HG02870 (cell line): ENCODE results near the gene TRIP13.
"Not testable (repeated sequence)": the region's sequence is repeated elsewhere in the genome, so short reads cannot be mapped to it uniquely, and the experiment has no call there.

Experiments used
- ATAC-seq: cut with Tn5 transposase; IDR thresholded peaks from one replicate; pipeline ENCODE4 v1.9.1; 2021; ENCODE audit warnings: mild to moderate bottlenecking, moderate library complexity; ENCODE audit not compliant: unreplicated experiment

The TRIP13 gene

DNA sequence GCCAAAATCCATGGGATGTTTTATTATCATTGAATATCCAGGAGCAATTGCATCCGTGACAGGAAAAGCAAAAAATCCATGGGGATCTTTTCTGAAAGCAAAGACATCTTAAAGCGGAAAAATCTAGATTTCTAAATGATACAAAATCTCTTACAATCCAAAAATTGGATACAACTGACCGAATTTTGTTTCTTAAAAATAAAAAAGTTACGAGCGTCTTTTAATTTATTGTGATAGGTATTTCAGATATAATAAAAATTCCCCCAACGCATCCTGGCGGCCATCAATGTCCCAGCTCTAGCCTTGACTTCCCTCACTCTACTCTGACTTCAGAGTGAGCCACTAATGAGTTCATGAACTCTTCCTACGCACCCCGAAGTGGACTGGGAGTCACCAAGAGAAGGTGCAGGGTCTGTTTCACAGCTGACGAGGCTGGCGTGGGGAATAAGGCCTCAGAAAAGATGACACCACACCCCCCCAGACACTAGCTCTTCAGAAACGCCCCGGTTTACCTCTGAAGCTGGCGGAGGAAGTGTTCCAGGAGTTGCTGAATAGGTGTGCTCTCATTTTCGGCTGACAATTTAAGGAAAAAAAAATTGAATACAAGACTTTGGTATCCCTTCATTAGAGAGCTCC lies 3.5 kb upstream of the TRIP13 start:
- no peak for ATAC-seq

DNA sequence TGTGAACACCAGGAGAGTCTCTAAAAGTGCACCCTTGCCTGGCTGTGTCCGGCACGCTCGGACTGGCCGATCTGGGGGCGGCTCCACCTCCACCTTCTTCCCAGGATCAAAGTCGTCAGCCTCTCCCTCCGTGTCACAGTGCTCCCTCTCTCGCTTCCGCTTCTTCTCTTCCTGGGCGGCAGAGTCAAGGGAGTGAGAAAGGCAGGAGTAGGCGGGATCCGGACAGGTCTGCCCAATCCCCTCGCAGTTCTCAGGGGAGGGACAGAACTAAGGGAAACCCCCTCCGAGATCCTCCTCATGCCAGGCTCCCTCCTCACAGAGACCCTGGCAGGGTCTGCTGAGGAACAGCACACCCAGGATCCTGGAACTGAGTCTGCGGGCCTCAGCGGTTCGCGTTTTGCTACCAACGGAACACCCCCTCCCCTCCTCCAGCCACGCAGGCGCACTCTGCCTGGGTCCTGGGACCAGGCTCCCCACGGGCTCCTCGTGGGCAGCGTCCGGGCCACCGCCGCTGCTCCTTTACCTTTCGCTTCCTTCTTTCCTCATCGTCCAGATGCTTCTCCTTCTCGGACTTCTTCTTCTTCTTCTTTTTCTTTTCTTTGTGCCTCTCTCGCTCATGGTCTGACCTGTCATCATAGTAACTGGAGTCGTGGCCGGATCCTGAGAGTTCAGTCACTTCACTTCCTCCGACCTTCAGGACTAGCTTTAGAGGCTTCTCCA lies 1.4 kb upstream of the TRIP13 start:
- no peak for ATAC-seq

DNA sequence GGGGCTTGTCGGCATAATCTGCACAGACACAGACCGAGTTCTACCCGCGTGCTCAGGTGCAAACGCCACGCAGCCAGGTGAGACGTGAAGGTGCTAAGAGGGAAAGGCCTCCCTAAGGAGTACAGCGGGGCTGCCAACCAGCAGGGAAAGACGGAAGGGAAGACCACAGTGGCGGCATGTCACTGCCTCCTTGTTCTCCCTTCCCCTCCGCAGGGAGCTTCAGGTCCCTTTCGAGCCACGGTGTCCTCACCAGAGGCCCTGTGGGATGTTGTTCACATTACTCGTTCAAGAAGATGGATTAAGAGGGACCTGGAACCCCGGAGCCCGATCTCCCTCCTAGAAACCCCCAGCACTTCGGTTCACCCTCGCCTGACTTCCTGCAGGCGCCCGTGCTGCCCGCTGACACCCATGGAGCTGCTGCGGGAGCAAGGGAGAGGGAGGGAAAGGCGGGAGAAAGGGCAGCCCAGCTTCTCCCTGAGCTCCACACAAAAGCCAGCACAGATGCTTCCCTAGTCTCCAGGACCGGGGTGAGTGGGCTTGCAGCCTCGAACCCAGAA lies 769 bp upstream of the TRIP13 start:
- ATAC-seq = no peak

DNA sequence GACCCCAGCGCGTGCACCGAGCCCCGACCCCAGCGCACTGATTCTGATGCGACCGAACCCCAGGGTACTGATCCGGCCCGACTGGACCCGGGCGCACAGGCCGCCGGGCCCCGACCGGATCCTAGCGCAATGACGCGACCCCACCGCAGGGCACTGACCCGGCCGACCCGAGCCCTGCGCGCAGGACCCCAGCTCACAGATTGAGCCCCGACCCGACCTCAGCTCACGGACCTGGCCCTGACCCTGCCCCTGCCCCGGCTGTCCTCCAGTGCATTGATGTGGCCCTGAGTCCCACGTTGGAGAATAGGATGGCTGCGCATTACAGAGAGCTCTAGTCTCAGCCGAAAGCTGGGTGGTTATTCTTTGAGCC lies 438 bp downstream of the TRIP13 start:
- peak; percentile 11 for ATAC-seq

DNA sequence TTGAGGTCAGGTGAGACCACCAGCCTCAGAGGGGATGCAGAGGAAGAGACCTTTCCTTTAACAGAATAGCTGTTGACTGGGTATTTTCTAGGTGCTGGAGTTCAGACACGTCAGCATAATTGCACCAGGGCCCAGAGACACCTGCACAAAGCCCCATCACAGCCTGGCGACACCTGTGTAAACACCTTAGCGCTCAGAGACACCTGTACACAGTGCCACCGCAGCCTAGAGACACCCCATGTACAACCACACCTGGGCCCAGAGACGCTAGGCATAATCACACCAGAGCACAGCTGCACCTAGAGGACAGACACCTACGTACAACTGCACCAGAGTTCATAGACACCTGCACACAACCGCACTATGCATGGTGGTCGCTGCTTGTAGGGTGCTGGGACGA lies 1.0 kb downstream of the TRIP13 start:
- no peak for ATAC-seq

DNA sequence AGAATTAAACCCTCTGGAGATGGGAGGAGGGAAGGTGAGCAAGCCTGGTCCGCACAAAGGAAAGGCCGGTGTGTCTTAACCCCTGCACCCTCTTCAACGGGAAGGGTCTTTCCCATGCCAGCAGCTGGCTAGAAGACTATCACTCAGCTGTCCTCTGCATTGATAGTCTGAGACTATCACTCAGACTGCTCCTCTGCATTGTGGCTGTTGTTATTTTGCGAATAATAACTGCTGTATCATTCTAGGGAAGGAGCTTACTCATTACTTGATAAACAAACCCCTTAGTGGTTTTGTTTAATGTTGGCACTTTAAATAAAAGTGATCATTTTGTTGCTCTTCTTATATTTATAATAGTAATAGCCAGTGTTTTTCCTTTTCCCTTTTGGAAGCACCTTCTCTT lies 8.1 kb downstream of the TRIP13 start:
- no peak for ATAC-seq

DNA sequence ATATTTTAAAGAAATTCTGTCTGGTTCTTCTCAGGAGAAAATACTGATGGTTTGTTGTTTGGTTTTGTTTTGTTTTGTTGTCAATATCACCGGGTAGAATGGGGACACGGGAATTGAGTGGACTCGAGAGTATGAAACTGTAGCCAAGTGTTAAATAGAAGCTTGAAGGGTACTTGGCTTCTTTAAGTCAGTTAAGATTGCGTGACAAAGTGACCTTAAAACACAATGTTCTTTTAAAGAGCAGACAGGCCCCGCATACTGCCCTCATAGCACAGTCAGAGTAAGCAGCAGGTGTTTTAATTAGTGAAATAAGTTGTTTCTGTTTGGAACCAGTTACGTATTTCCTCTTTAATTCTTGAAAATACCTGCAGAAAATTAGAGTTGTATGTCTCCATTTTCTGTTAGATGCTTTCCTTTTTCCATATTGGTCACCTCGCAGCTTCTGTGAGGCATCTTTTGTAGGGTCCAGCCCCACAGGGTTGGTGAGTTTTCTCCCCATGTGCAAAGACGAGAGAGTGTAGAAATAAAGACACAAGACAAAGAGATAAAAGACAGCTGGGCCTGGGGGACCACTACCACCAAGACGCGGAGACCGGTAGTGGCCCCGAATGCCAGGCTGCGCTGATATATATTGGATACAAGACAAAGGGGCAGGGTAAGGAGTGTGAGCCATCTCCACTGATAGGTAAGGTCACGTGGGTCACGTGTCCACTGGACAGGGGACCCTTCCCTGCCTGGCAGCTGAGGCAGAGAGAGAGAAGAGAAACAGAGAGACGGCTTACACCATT lies 9.6 kb downstream of the TRIP13 start:
- no peak for ATAC-seq

DNA sequence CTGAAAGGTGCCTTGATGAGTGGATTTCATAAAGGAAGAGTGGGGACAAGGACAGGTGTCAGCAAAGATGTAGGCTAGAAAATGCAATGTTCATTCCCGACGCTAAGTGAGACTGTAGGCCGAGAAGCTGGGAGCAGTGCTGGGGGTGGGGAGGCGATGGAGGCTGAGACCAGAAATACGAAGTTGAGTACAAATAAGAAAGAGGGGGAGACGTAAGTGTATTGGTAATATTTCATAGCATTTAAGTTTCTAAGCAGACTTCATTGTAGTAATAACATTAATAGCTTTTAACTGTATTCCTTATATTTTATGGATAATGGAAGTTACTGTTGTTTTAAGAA lies 11.0 kb downstream of the TRIP13 start:
- ATAC-seq = no peak

DNA sequence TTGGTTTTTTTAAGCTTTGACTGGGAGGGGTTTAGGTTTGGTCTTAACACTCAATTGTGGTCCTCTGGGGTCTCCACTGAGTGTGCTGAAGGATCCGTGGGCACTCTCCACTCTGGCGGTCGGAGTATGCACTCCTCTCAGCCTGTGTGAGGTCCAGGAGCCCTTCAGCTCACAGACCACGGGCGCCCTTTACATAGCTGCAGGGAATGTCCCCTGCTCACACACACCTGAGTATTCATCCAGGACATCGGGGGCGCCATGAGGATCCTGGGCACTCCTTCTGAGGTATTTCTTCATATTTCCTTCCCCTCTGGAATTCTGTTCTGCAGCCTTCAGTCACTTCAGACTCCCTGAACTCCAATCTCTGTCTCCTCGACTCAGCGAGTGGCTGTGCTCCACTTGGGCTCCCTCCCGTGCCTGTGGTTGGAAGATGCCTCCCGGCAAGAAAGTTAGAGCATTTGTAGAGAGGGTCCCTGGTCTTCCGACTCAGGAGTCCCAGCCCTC lies 12.5 kb downstream of the TRIP13 start:
- no peak for ATAC-seq

DNA sequence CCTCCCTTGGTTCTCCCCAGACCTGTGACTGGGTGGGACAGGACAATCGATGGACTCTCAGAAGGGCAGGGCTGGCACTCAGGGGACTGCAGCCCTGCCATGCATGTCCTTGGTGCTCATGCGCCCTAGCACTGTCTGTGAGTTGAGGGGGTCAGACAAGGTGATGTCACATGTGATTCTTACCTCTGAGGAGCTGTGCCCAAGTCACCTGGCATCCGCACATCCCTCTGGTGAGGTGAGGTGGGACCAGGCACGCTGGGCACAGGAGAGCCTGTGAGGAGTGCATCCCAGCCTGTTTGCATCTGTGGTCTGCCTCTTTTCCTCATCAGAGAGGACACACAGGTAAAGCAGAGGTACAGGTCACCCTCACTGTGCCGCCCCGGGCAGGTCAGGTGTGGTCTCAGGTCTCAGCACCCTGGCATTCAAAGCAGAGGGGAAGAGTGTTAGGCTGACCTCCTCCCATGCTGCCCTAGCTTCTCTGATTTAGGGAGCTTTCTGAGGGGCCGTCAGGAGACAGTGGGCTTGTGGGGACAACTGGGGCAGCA lies 14.8 kb downstream of the TRIP13 start:
- no peak for ATAC-seq

DNA sequence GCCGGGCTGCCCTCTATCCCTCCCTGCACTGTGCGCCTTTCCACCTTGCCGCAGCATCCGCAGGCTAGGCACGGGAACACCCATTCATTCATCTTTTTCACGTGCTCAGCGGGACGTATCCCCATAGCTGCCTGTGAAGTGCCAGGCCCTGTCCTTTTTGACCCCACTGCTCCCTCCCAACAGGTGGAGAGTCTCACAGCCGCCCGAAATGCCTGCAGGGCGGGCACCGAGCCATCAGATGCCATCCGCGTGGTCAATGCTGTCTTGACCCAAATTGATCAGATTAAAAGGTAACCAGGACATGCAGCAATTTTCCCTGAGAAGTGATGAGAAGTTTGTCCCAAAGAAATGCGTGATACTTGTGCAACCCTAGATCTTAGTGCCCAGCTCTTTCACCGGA lies 15.5 kb downstream of the TRIP13 start:
- ATAC-seq = no peak

DNA sequence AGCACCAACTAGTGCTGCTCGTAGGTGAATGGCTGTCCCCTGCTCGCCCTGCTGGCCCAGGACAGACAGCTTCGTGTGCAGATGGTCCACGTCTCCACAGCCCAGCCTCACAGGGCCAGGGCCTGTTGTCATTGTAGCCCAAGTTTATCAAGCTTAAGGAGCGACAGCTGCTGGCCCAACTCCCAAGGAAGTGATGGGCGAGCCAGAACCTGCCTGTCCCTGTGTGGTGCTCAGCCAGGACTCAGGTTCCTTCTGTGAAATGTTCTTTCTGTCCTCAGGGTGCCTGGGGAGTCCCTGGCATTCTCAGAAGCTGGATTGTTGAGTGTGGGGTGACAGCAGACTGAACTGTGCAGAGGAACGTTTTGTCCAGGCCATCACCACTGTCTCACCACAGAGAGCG lies 16.4 kb downstream of the TRIP13 start:
- ATAC-seq = no peak

DNA sequence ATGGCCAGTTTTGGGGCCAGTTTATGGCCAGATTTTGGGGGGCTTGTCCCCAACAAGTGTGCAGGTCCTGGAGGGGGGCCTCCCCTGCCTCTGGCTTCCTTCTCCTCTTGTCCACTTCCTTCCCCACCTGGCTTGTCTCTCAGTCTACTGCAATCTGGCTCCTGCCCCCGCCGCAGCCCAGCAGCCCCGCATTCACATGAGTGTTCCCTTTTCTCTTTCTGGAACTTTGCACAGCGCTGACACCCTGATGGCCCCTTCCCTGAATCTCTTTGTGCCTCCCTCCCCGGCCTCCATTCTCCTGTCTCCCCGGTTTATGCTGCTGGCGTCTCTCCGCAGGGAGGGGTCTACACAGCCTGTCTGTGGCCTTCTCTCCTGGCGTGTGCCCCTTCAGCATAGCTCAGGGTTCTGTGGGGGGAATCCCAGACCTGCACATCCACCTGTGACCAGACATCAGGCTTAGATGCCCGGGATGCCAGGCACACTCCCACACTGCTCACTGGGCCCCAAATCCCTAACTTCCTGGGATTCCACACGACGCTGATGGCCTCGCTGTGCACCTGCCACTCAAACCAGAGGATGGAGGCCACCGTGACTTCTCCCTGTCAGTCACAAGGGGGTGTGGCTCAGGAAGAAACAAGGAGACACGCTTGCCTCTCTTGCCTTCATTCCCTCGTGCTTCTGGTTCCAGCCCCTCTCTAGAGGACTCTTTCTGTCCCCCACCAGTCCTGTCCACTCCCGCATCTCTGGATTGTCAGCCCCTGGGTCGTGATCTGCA lies 17.5 kb downstream of the TRIP13 start:
- no peak for ATAC-seq

DNA sequence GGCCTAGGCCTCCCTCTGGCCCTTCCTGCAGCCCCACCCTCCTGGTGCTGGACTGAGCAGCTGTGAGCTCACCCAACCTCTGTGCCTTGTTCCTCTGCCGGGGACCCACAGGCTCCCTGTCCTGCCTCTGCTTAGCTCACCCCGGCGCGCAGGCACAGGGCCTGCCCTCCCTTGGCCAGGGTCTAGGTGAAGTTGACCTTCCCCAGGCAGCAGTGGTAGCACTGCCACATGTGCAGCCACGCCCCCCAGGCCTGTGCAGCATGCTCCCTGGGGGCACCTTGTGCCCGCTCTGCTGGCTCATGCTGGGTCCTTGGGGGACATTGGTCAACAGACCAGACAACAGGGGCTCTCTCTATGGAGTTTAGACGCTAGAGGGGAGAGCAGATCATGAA lies 18.1 kb downstream of the TRIP13 start:
- ATAC-seq = no peak

DNA sequence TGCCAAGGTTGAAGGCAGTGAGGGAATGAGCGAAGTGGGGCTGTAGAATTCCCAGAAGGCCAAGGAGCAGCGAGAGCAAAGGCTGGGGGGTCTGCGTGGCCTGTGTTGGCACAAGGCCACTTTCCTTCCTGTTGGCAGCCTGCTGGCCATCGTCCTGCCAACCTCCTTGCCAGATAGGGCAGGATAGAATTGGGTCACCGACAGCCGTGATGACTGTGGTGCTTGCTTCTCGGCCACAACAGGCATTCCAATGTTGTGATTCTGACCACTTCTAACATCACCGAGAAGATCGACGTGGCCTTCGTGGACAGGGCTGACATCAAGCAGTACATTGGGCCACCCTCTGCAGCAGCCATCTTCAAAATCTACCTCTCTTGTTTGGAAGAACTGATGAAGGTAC lies 18.9 kb downstream of the TRIP13 start:
- ATAC-seq = no peak

DNA sequence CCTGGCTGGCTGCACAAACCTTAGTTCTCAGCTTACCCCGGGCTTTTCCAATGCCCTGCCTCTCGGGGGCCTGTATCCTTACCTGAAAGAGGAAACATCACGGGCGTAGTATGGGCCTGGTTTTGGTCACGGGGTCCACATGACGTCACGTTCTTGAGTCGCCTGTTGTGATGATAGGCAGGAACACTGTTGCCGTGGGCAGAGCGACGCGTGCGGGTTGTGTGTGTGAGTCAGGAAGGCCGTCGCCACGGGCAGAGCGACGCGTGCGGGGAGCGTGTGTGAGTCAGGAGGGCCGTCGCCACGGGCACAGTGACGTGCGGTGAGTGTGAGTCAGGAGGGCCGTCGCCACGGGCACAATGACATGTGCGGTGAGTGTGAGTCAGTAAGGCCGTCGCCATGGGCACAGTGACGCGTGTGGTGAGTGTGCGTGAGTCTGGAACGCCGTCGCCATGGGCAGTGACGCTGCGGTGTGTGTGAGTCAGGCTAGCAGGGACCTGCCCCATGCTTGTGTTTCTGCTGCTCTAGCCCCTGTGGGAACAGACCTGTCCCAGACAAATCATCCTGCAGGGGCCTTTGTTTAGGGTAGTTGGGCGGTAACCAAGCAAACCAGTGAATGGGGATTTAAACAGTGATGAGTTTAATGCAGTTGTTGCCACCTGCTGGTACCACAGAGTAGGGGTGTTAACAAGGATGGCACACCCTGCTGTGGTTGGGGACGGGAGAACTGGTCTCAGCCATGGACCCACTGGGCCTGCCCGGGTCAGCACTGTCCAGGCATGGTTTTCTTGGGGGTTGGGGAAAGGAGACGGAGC lies 19.8 kb downstream of the TRIP13 start:
- ATAC-seq = no peak

DNA sequence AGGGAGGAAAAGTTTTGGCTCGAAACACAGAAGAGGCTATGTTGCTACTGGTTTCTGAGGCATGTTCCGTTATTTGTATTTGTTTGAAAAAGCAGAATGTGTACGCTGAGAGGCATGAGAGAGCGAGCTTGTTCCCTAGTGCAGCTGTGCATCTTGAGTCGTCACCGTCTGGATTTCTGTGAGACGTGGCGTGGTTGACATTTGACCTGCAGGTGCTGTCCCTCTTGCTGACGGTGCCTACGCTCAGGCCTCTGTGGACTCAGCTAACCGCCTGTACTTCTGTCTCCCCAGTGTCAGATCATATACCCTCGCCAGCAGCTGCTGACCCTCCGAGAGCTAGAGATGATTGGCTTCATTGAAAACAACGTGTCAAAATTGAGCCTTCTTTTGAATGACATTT lies 21.5 kb downstream of the TRIP13 start:
- no peak for ATAC-seq

DNA sequence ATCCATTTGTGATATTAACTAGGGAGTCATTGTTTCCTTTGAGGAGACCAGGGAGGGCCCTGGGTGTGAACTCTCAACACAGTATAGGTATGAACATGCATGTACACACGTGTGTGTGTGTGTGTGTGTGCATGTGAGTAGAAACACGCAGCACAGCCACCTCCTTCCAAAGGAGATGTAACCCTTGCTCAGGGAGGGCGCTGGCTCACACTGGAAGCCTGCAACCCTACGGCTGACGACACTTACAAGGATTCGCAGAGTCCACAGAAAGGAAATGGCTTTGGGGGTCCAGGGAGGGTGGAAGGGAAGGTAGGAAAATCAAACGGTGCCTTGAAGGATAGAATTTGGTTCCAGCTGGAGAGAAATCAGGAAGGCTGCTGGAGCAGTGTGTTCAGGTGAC lies 21.9 kb downstream of the TRIP13 start:
- ATAC-seq = no peak

DNA sequence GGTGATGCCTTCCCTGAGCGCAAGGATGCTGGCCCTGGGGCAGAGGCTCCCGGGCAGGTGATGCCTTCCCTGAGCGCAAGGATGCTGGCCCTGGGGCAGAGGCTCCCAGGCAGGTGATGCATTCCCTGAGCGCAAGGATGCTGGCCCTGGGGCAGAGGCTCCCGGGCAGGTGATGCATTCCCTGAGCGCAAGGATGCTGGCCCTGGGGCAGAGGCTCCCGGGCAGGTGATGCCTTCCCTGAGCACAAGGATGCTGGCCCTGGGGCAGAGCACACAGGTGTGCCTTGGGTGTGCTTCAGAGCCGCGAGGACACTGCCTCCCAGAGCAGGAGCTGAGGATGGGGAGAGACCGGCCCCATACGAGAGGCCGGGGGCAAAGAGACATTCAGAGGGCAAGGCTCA lies 22.7 kb downstream of the TRIP13 start:
- ATAC-seq = not testable (repeated sequence)

DNA sequence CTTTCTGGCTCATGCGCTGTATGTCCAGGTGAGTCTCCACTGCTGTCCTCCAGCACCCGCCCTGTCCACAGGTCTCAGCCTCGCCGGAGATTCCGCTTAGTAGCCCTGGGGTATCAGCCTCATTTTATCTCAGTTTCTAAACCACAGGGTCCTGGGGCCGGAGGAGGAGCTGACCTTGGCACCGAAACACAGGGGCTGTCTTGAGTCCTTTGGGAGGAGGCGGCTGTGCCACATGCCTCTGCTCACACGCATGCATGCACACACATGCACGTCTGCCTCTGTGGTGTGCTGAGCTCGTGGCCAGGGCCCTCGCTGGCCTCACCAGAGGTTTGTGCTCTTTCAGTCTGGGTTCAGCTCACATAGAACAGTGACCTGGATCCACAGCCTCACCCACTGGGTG lies 23.3 kb downstream of the TRIP13 start:
- ATAC-seq = no peak
